ENCODE data around the gene MPC2. TPM values are rescaled to one million over a fixed set of nuclear protein-coding genes. Genes with fewer than 3 reads are reported as not detected.

The MPC2 gene
- total RNA-seq, 1 donor from 2014 or later, result 267 TPM

DNA sequence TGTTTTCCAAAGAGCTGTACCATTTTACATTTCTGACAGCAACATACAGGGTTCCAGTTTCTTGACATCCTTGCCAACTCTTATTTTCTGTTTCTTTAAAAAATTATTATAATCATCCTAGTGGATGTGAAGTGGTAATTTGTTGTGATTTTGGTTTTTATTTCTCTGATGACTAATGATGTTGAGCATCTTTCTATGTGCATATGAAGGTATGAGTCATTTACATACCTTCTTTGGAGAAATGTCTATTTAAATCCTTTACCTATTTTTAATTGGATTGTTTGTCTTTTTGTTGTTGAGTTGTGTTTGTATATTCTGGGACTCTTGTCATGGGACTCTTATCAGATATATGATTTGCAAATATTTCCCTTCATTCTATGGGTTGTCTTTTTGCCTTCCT, 20.8 kb upstream of the MPC2 start:
- Histone ChIP-seq H3K27ac (replicated peaks) (no peak overlapping the region), H3K36me3 (peaks cover 32% of the 10 kb centered on the region), H3K4me3 (no peak overlapping the region), H3K9me3 (replicated peaks) (no peaks in the 10 kb centered on the region), H3K27me3 (ENCODE audit: low read depth) (no peaks in the 10 kb centered on the region), H3K4me1 (peaks cover 31% of the 10 kb centered on the region)
- intact Hi-C loops (cut with micrococcal nuclease), result no loop called here
- no peak for DNase-seq
- TF ChIP-seq, protein P1, sequence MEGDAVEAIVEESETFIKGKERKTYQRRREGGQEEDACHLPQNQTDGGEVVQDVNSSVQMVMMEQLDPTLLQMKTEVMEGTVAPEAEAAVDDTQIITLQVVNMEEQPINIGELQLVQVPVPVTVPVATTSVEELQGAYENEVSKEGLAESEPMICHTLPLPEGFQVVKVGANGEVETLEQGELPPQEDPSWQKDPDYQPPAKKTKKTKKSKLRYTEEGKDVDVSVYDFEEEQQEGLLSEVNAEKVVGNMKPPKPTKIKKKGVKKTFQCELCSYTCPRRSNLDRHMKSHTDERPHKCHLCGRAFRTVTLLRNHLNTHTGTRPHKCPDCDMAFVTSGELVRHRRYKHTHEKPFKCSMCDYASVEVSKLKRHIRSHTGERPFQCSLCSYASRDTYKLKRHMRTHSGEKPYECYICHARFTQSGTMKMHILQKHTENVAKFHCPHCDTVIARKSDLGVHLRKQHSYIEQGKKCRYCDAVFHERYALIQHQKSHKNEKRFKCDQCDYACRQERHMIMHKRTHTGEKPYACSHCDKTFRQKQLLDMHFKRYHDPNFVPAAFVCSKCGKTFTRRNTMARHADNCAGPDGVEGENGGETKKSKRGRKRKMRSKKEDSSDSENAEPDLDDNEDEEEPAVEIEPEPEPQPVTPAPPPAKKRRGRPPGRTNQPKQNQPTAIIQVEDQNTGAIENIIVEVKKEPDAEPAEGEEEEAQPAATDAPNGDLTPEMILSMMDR (IDR thresholded peaks at IDR 0.05; ENCODE audit: borderline replicate concordance), result no peak

DNA sequence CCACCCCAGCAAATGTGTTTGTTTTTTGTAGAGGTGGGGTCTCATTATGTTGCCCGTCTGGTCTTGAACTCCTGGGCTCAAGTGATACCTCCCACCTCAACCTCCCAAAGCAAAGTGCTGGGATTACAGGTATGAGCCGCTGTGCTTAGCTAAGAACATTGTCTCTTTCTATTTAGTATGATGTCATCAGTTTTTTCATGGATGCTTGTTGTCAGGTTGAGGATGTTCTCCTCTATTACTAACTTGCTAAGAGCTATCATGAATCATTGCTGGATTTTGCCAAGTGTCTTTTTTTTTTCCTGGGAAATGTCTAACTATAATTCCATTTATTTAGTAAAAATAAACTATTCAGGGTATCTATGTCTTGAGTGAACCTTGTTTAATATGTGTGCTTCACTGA, 19.0 kb upstream of the MPC2 start:
- H3K4me1 ChIP-seq, result peaks cover 31% of the 10 kb centered on the region
- H3K27me3 ChIP-seq (ENCODE audit: low read depth), result no peaks in the 10 kb centered on the region
- no peak overlapping the region for H3K4me3 ChIP-seq
- no peak overlapping the region for H3K27ac ChIP-seq (replicated peaks)
- intact Hi-C loops (cut with micrococcal nuclease), result no loop called here
- DNase-seq, result no peak
- TF ChIP-seq, protein P1 (IDR thresholded peaks at IDR 0.05; ENCODE audit: borderline replicate concordance), result no peak
- H3K36me3 ChIP-seq, result peaks cover 42% of the 10 kb centered on the region
- H3K9me3 ChIP-seq (replicated peaks), result no peaks in the 10 kb centered on the region

DNA sequence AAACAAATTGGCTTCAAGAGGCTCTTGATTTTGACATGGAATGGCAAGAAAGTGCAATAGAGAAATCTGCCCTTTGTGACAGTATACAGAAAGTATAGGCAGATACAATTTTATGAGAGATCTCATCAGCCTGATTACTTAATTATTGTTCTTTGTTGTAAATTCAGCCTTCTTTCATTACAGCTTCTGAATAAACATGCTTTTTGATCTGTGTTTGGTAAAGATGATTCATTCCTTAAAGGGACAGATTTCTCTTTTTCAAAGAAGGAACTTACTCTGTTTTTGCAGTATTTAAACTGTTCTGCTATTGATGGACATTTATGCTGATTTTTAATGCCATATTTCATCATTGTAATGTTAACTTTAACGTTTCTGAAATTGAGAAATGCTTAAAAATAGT, 13.7 kb upstream of the MPC2 start:
- Histone ChIP-seq H3K27me3 (ENCODE audit: low read depth) (no peaks in the 10 kb centered on the region), H3K27ac (replicated peaks) (no peak overlapping the region), H3K9me3 (replicated peaks) (no peaks in the 10 kb centered on the region), H3K36me3 (peaks cover 39% of the 10 kb centered on the region), H3K4me1 (peaks cover 54% of the 10 kb centered on the region), H3K4me3 (no peak overlapping the region)
- intact Hi-C loops (cut with micrococcal nuclease), result no loop called here
- TF ChIP-seq, protein P1 (IDR thresholded peaks at IDR 0.05; ENCODE audit: borderline replicate concordance), result no peak
- DNase-seq, result no peak

- Histone ChIP-seq H3K4me1 (peaks cover 54% of the 10 kb centered on the region), H3K36me3 (peaks cover 31% of the 10 kb centered on the region), H3K9me3 (replicated peaks) (no peaks in the 10 kb centered on the region), H3K27ac (replicated peaks) (no peak overlapping the region), H3K4me3 (no peak overlapping the region), H3K27me3 (ENCODE audit: low read depth) (no peaks in the 10 kb centered on the region)
- TF ChIP-seq, protein P1 (IDR thresholded peaks at IDR 0.05; ENCODE audit: borderline replicate concordance), result no peak
- intact Hi-C loops (cut with micrococcal nuclease), result no loop called here
- DNase-seq, result no peak
Observed at GRCh38 chr1:167949785-167950184, 12.9 kb upstream of the MPC2 start.

- H3K27ac ChIP-seq (replicated peaks), result no peak overlapping the region
- no peaks in the 10 kb centered on the region for H3K9me3 ChIP-seq (replicated peaks)
- H3K4me1 ChIP-seq, result peaks cover 54% of the 10 kb centered on the region
- DNase-seq, result no peak
- intact Hi-C loops (cut with micrococcal nuclease), result no loop called here
- no peaks in the 10 kb centered on the region for H3K27me3 ChIP-seq (ENCODE audit: low read depth)
- H3K4me3 ChIP-seq, result no peak overlapping the region
- TF ChIP-seq, protein P1 (IDR thresholded peaks at IDR 0.05; ENCODE audit: borderline replicate concordance), result no peak
- H3K36me3 ChIP-seq, result peaks cover 10% of the 10 kb centered on the region
Observed at GRCh38 chr1:167947733-167948132, 10.9 kb upstream of the MPC2 start.

DNA sequence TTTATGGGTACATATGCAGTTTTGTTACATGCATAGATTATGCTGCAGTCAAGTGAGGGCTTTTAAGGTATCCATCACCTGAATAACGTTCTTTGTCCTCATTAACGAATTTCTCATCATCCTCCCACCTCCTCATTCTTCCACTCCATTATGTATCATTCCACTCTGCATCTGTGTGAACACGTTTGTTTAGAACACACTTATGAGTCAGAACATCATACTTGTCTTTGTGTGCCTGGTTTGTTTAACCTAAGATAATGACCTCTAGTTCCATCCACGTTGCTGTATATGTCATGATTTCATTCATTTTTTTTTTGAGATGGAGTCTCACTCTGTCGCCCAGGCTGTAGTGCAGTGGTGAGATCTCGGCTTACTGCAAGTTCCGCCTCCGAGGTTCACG, 6.7 kb upstream of the MPC2 start:
- no peak for DNase-seq
- Histone ChIP-seq H3K4me1 (peaks cover 59% of the 10 kb centered on the region), H3K36me3 (peaks cover 5% of the 10 kb centered on the region), H3K4me3 (no peak overlapping the region), H3K9me3 (replicated peaks) (no peaks in the 10 kb centered on the region), H3K27me3 (ENCODE audit: low read depth) (no peaks in the 10 kb centered on the region), H3K27ac (replicated peaks) (no peak overlapping the region)
- TF ChIP-seq, protein P1 (IDR thresholded peaks at IDR 0.05; ENCODE audit: borderline replicate concordance), result no peak
- intact Hi-C loops (cut with micrococcal nuclease), result no loop called here

Measured in left ventricle myocardium inferior (tissue), 1 donor.